IMR-90 (cell line): ENCODE measurements around the gene TDRD1. TPM values are rescaled to one million over a fixed set of nuclear protein-coding genes. Genes with fewer than 3 reads are reported as not detected.

Experiments
- ATAC-seq: fragments of 200-7000 bp; cut with Tn5 transposase; 2 replicates; pipeline ENCODE4 v1.9.1; 2020; ENCODE audit warnings: low read depth, mild to moderate bottlenecking, moderate library complexity
- BruUV-seq: library from RNA; stranded (reverse); fragments of 400-500 nt; replicated peaks from 2 replicates; lab custom pipeline; 2021; lab: Mats Ljungman, UMichigan
- CTCF ChIA-PET: fragments of 300-600 bp; formaldehyde crosslinking; extraction: SDS; loops from one replicate; lab custom pipeline; 2021; ENCODE audit warnings: antibody characterized with exemption; lab: Yijun Ruan, JAX
- POLR2A ChIA-PET: fragments of 300-600 bp; sonication (Branson Sonifier 250); formaldehyde crosslinking; loops from one replicate; lab custom pipeline; 2022; ENCODE audit warnings: antibody characterized with exemption; ENCODE audit not compliant: unreplicated experiment; lab: Charles Lee
- DNase-seq: peaks from one replicate; pipeline ENCODE4 v3.0.0; 2013
- H2AFZ ChIP-seq: replicated peaks from 2 replicates; pipeline ENCODE3; 2013; ENCODE audit warnings: low read length, mild to moderate bottlenecking; ENCODE audit not compliant: poor library complexity
- H2AK5ac ChIP-seq: 2 replicates; pipeline ENCODE4 v1.6.1; 2013; ENCODE audit warnings: low read depth, low read length, inconsistent platforms
- H2AK9ac ChIP-seq: replicated peaks from 2 replicates; pipeline ENCODE3; 2013; ENCODE audit warnings: mild to moderate bottlenecking, low read depth, low read length, moderate library complexity; ENCODE audit not compliant: poor library complexity
- H2BK120ac ChIP-seq: 2 replicates; pipeline ENCODE4 v1.6.1; 2013; ENCODE audit warnings: low read depth, low read length, inconsistent platforms
- H2BK15ac ChIP-seq: 3 replicates; pipeline ENCODE4 v1.6.1; 2013; ENCODE audit warnings: low read depth, low read length, inconsistent platforms
- H2BK20ac ChIP-seq: 2 replicates; pipeline ENCODE4 v1.6.1; 2013; ENCODE audit warnings: low read depth, mild to moderate bottlenecking, inconsistent platforms, low read length, moderate library complexity
- H2BK5ac ChIP-seq: 2 replicates; pipeline ENCODE4 v1.6.1; 2013; ENCODE audit warnings: mild to moderate bottlenecking, low read depth, low read length, inconsistent platforms; ENCODE audit not compliant: poor library complexity, severe bottlenecking
- H3K14ac ChIP-seq: replicated peaks from 2 replicates; pipeline ENCODE4 v1.6.1; 2013; ENCODE audit warnings: low read depth, low read length, inconsistent platforms
- H3K18ac ChIP-seq: 2 replicates; pipeline ENCODE4 v1.6.1; 2013; ENCODE audit warnings: low read depth, low read length, control low read depth
- H3K23ac ChIP-seq: 2 replicates; pipeline ENCODE4 v1.6.1; 2013; ENCODE audit warnings: low read depth, low read length, inconsistent platforms
- H3K27ac ChIP-seq: 2 replicates; pipeline ENCODE4 v1.5.1; 2013; ENCODE audit warnings: mild to moderate bottlenecking, control low read depth, low read length; ENCODE audit not compliant: insufficient read depth
- H3K27me3 ChIP-seq: 2 replicates; pipeline ENCODE4 v1.6.1; 2013; ENCODE audit warnings: low read length; ENCODE audit not compliant: control insufficient read depth, insufficient read depth
- H3K36me3 ChIP-seq: 2 replicates; pipeline ENCODE4 v1.6.1; 2013; ENCODE audit warnings: low read length, mixed read lengths; ENCODE audit not compliant: control insufficient read depth, insufficient read depth
- H3K4ac ChIP-seq: 2 replicates; pipeline ENCODE4 v1.6.1; 2013; ENCODE audit warnings: low read depth, low read length, inconsistent platforms
- H3K4me1 ChIP-seq: 2 replicates; pipeline ENCODE4 v1.6.1; 2013; ENCODE audit warnings: low read length, mixed read lengths; ENCODE audit not compliant: control insufficient read depth, insufficient read depth
- H3K4me2 ChIP-seq: 2 replicates; pipeline ENCODE4 v1.6.1; 2013; ENCODE audit warnings: low read depth, mild to moderate bottlenecking, control low read depth, low read length, moderate library complexity
- H3K4me3 ChIP-seq: 2 replicates; pipeline ENCODE4 v1.5.1; 2013; ENCODE audit warnings: low read depth, mild to moderate bottlenecking, control low read depth, low read length, moderate library complexity; ENCODE audit not compliant: insufficient read depth
- H3K56ac ChIP-seq: 2 replicates; pipeline ENCODE4 v1.6.1; 2013; ENCODE audit warnings: low read length, inconsistent platforms; ENCODE audit not compliant: insufficient read depth; ENCODE audit errors: extremely low read depth
- H3K79me1 ChIP-seq, 2 experiments: 2 replicates each; pipeline ENCODE4 v1.6.1; 2013; ENCODE audit warnings: low read length in 2 of 2, inconsistent platforms in 1 of 2, low read depth in 1 of 2
- H3K9ac ChIP-seq: 2 replicates; pipeline ENCODE4 v1.6.1; 2013; ENCODE audit warnings: low read depth, low read length, control low read depth
- H3K9me1 ChIP-seq: 2 replicates; pipeline ENCODE4 v1.6.1; 2013; ENCODE audit warnings: low read length, inconsistent platforms; ENCODE audit not compliant: insufficient read depth
- H3K9me3 ChIP-seq: 2 replicates; pipeline ENCODE4 v1.6.1; 2013; ENCODE audit warnings: low read length; ENCODE audit not compliant: control insufficient read depth, insufficient read depth
- H4K20me1 ChIP-seq: 2 replicates; pipeline ENCODE4 v1.6.1; 2013; ENCODE audit warnings: low read length, inconsistent platforms; ENCODE audit not compliant: insufficient read depth
- H4K5ac ChIP-seq: 2 replicates; pipeline ENCODE4 v1.6.1; 2013; ENCODE audit warnings: mild to moderate bottlenecking, low read depth, low read length, control low read depth
- H4K8ac ChIP-seq, 2 experiments: 2 replicates each; pipeline ENCODE4 v1.6.1; 2013; ENCODE audit warnings: low read depth in 2 of 2, low read length in 2 of 2, control low read depth in 1 of 2, inconsistent platforms in 1 of 2
- H4K91ac ChIP-seq: 2 replicates; pipeline ENCODE4 v1.6.1; 2013; ENCODE audit warnings: low read depth, low read length, inconsistent platforms; ENCODE audit not compliant: insufficient read depth
- BHLHE40 ChIP-seq: fragments of 150-350 bp; IDR thresholded peaks from 2 replicates; pipeline ENCODE4 v1.6.1; 2016; ENCODE audit warnings: mild to moderate bottlenecking, low read depth, low read length
- MAFK ChIP-seq: IDR thresholded peaks from 2 replicates; pipeline ENCODE4 v1.6.1; 2012; ENCODE audit warnings: low read depth, low read length, improper control_type of control experiment
- RCOR1 ChIP-seq: IDR thresholded peaks from 2 replicates; pipeline ENCODE4 v1.6.1; 2012; ENCODE audit warnings: mild to moderate bottlenecking, low read length, improper control_type of control experiment; ENCODE audit not compliant: insufficient replicate concordance
- RFX5 ChIP-seq: IDR thresholded peaks from 2 replicates; pipeline ENCODE4 v1.8.0; 2012; ENCODE audit warnings: low read depth, mild to moderate bottlenecking, low read length, moderate library complexity
- WGBS, 2 experiments: methylation state at CpG; one replicate each; pipeline versions ENCODE4 v1.1.5 to v1.1.7; 2013; ENCODE audit warnings: missing lambda C conversion rate in 2 of 2; ENCODE audit not compliant: insufficient read length in 1 of 2; ENCODE audit errors: extremely low coverage in 2 of 2; 5-methylcytosine and 5-hydroxymethylcytosine counted together
- dilution Hi-C: fragments of 300-500 bp; cut with HindIII; formaldehyde crosslinking; loops from one replicate; pipeline ENCODE4 v1.14.3; 2018; ENCODE audit warnings: low sequenced_read_pairs; ENCODE audit not compliant: unreplicated experiment
- in situ Hi-C: fragments of 300-500 bp; cut with MboI; formaldehyde crosslinking; loops from 3 replicates; pipeline ENCODE4 v1.14.3; 2019; ENCODE audit warnings: low sequenced_read_pairs, inconsistent platforms, mixed read lengths
- intact Hi-C: fragments of 100-400 bp; cut with micrococcal nuclease; formaldehyde crosslinking; loops from 2 replicates; pipeline ENCODE4 v1.10.0; 2022
- polyA plus RNA-seq, 3 experiments: library from polyadenylated mRNA; depleted of rRNA; stranded (reverse); fragments of >200 nt; gene quantifications; 2 replicates each; pipeline ENCODE4 v1.2.3, GENCODE V29; 2012; ENCODE audit warnings: low replicate concordance in 1 of 3
- total RNA-seq: library from RNA; depleted of rRNA; stranded (reverse); fragments of >200 nt; gene quantifications from 2 replicates; pipeline ENCODE4 v1.2.3, GENCODE V29; 2012
- TF ChIP-seq, protein P1 (sequence below): fragments of 150-350 bp; IDR thresholded peaks from 2 replicates; pipeline ENCODE4 v1.6.1; 2016; ENCODE audit warnings: low read depth, mild to moderate bottlenecking, low read length, moderate library complexity, borderline replicate concordance
- TF ChIP-seq, protein P2 (sequence below): fragments of 150-350 bp; IDR thresholded peaks from 2 replicates; pipeline ENCODE4 v1.6.1; 2017; ENCODE audit warnings: mild to moderate bottlenecking, antibody characterized with exemption, low read length, low read depth

TDRD1 gene
- total and polyA plus RNA-seq, 2 of the 4 experiments (the other 2 are of a cell fraction): not detected

DNA sequence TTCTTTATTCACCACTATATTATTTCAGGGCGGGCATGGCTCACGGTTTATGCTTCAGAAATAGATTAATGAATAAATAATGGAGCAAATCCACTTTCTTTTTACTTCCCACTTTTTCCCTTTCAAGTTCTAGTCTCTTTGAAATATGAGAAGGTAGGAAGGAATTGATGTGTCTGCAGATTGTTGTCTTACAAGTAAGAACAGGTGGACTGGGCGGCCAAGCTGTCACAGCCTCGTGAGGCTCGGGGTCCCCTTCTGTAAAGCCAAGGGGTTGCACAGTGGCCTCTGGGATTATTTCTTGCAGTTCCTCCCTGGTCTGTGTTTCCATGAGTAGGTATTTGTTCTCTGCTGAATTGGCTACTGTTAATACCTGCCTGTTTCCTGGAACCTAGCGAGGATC, 71.1 kb downstream of the TDRD1 start:
- Histone ChIP-seq H3K18ac (no peak overlapping the region), H2BK20ac (no peak overlapping the region), H3K27ac (no peak overlapping the region), H2BK5ac (no peak overlapping the region), H3K9me3 (no peaks in the 10 kb centered on the region), H3K23ac (no peak overlapping the region), H3K9me1 (no peaks in the 10 kb centered on the region), H3K4ac (no peak overlapping the region), H3K4me1 (no peaks in the 10 kb centered on the region), H4K5ac (no peak overlapping the region), H2BK120ac (no peak overlapping the region), H3K9ac (no peak overlapping the region), H3K56ac (no peak overlapping the region), H3K4me2 (no peak overlapping the region), H4K20me1 (no peaks in the 10 kb centered on the region), H3K27me3 (peaks cover 24% of the 10 kb centered on the region; the same call in 1 of the 2 replicates), H3K79me1 (no peaks in the 10 kb centered on the region), H3K4me3 (no peak overlapping the region), H2BK15ac (no peak overlapping the region), H4K91ac (no peak overlapping the region), H2AFZ (no peak overlapping the region), H4K8ac (no peak overlapping the region), H3K36me3 (no peaks in the 10 kb centered on the region), H2AK9ac (no peak overlapping the region), H2AK5ac (no peak overlapping the region), H3K14ac (no peak overlapping the region)
- dilution Hi-C loops: no loop called here
- TF ChIP-seq, protein P1, sequence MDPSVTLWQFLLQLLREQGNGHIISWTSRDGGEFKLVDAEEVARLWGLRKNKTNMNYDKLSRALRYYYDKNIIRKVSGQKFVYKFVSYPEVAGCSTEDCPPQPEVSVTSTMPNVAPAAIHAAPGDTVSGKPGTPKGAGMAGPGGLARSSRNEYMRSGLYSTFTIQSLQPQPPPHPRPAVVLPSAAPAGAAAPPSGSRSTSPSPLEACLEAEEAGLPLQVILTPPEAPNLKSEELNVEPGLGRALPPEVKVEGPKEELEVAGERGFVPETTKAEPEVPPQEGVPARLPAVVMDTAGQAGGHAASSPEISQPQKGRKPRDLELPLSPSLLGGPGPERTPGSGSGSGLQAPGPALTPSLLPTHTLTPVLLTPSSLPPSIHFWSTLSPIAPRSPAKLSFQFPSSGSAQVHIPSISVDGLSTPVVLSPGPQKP: no peak
- TF ChIP-seq, protein P2, sequence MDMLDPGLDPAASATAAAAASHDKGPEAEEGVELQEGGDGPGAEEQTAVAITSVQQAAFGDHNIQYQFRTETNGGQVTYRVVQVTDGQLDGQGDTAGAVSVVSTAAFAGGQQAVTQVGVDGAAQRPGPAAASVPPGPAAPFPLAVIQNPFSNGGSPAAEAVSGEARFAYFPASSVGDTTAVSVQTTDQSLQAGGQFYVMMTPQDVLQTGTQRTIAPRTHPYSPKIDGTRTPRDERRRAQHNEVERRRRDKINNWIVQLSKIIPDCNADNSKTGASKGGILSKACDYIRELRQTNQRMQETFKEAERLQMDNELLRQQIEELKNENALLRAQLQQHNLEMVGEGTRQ: no peak
- no peak for TF ChIP-seq RFX5
- TF ChIP-seq RCOR1: no peak
- no peak for TF ChIP-seq MAFK
- TF ChIP-seq BHLHE40: no peak
- intact Hi-C loops: no loop called here
- ATAC-seq (no peak), DNase-seq (no peak)
- WGBS, 2 experiments: 53% methylated on average over 3 of the region's 6 CpGs; no CpG with 5 or more reads in 1 of the 2 experiments
- in situ Hi-C loops: no loop called here
- ChIA-PET CTCF (no interaction called here), POLR2A (no interaction called here)
- BruUV-seq: no TSS peak
